ENCODE results near the gene PACRG.

DNA sequence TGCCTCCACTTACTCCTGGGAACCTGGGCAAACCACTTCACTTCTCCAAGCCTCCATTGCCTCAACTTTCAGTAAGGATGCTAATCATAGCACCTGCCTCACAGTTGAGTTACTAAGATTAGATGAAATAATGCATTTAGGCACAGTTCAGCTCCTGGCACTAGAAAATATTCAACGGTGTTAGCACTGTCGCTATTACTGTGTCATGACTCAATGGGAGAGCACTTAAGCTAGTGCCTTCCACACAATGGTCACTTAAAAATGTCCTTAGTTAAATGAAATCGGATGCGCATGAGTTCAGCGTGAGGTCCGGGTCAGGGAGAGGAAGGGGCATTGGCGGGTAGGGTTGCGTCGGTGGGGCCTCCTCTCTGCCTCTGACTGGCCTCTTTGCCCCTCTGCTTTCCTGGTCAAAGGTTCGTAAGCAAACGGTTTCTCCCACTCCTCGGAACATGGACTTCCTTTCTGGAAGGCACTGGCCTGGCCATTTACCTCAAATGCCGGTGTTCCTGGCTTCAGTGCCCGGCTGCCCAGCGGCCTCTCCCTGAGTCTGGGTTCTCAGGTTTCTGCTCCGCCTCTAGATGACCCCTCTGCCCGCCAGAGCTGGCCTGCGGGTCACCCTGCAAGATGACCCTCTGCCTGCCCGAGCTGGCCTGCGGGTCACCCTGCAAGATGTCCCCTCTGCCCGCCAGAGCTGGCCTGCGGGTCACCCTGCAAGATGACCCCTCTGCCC, 562.9 kb downstream of the PACRG start:
- TF ChIP-seq, protein P1, sequence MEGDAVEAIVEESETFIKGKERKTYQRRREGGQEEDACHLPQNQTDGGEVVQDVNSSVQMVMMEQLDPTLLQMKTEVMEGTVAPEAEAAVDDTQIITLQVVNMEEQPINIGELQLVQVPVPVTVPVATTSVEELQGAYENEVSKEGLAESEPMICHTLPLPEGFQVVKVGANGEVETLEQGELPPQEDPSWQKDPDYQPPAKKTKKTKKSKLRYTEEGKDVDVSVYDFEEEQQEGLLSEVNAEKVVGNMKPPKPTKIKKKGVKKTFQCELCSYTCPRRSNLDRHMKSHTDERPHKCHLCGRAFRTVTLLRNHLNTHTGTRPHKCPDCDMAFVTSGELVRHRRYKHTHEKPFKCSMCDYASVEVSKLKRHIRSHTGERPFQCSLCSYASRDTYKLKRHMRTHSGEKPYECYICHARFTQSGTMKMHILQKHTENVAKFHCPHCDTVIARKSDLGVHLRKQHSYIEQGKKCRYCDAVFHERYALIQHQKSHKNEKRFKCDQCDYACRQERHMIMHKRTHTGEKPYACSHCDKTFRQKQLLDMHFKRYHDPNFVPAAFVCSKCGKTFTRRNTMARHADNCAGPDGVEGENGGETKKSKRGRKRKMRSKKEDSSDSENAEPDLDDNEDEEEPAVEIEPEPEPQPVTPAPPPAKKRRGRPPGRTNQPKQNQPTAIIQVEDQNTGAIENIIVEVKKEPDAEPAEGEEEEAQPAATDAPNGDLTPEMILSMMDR (IDR thresholded peaks at IDR 0.05), result no peak
- TF ChIP-seq POLR2AphosphoS5 (IDR thresholded peaks at IDR 0.05; ENCODE audit: low read depth, low read length) (no peak), GABPA (IDR thresholded peaks at IDR 0.05; ENCODE audit: low read depth) (no peak), RCOR1 (IDR thresholded peaks at IDR 0.05; ENCODE audit: low read length) (no peak), JUND (IDR thresholded peaks at IDR 0.05) (no peak), FOSL2 (IDR thresholded peaks at IDR 0.05; ENCODE audit: borderline replicate concordance, low read depth) (no peak), SMC3 (IDR thresholded peaks at IDR 0.05; ENCODE audit: low read depth, low read length) (no peak), NFIC (IDR thresholded peaks at IDR 0.05; ENCODE audit: borderline replicate concordance) (no peak)
